Suppressor macrophage treated with lipopolysaccharide for 4 hours (primary cell): ENCODE data around the gene ITGA2.

Experiments used
- DNase-seq: peaks from one replicate; pipeline ENCODE4 v3.0.0-alpha.2; 2020

ITGA2 gene

GRCh38 chr5:53066088-53066487 lies 76.9 kb downstream of the ITGA2 start:
- no peak for DNase-seq

GRCh38 chr5:53067641-53068040 lies 78.5 kb downstream of the ITGA2 start:
- no peak for DNase-seq

GRCh38 chr5:53068291-53068836 lies 79.2 kb downstream of the ITGA2 start:
- no peak for DNase-seq

- no peak for DNase-seq
Observed at GRCh38 chr5:53069626-53070025, 80.5 kb downstream of the ITGA2 start.

- DNase-seq = no peak
Observed at GRCh38 chr5:53071298-53071697, 82.1 kb downstream of the ITGA2 start.

- DNase-seq = no peak
Observed at GRCh38 chr5:53071738-53072137, 82.6 kb downstream of the ITGA2 start.

GRCh38 chr5:53073348-53073747 lies 84.2 kb downstream of the ITGA2 start:
- DNase-seq = no peak

GRCh38 chr5:53076014-53076583 lies 86.9 kb downstream of the ITGA2 start:
- no peak for DNase-seq

- DNase-seq = no peak
Observed at GRCh38 chr5:53080271-53080670, 91.1 kb downstream of the ITGA2 start.

- DNase-seq = no peak
Observed at GRCh38 chr5:53083927-53084326, 94.8 kb downstream of the ITGA2 start.

- DNase-seq = no peak
Observed at GRCh38 chr5:53084546-53085255, 95.5 kb downstream of the ITGA2 start.

GRCh38 chr5:53087171-53087570 lies 98.0 kb downstream of the ITGA2 start:
- DNase-seq = no peak

- DNase-seq = no peak
Observed at GRCh38 chr5:53087621-53088121, 98.5 kb downstream of the ITGA2 start.

GRCh38 chr5:53089481-53089991 lies 100.4 kb downstream of the ITGA2 start:
- no peak for DNase-seq

- DNase-seq = no peak
Observed at GRCh38 chr5:53090229-53090628, 101.1 kb downstream of the ITGA2 start.

GRCh38 chr5:53091289-53091688 lies 102.1 kb downstream of the ITGA2 start:
- no peak for DNase-seq

- DNase-seq = no peak
Observed at GRCh38 chr5:53092242-53092641, 103.1 kb downstream of the ITGA2 start.

- no peak for DNase-seq
Observed at GRCh38 chr5:53095217-53095616, 106.1 kb downstream of the ITGA2 start.

GRCh38 chr5:53095931-53096525 lies 106.9 kb downstream of the ITGA2 start:
- peak; percentile 72 for DNase-seq

GRCh38 chr5:53099546-53099945 lies 110.4 kb downstream of the ITGA2 start:
- no peak for DNase-seq

- DNase-seq = no peak
Observed at GRCh38 chr5:53100606-53101005, 111.5 kb downstream of the ITGA2 start.

GRCh38 chr5:53105611-53106300 lies 116.6 kb downstream of the ITGA2 start:
- DNase-seq = no peak

- peak; percentile 12 for DNase-seq
Observed at GRCh38 chr5:53109056-53109442, 119.9 kb downstream of the ITGA2 start.
